Measurements from ENCODE around the gene TNRC6A. TPM values are rescaled to one million over a fixed set of nuclear protein-coding genes. Genes with fewer than 3 reads are reported as not detected.

TNRC6A gene
- total RNA-seq, 6 experiments from 2014 or later, result 17.0 to 38.4 (median 23.1) TPM

DNA sequence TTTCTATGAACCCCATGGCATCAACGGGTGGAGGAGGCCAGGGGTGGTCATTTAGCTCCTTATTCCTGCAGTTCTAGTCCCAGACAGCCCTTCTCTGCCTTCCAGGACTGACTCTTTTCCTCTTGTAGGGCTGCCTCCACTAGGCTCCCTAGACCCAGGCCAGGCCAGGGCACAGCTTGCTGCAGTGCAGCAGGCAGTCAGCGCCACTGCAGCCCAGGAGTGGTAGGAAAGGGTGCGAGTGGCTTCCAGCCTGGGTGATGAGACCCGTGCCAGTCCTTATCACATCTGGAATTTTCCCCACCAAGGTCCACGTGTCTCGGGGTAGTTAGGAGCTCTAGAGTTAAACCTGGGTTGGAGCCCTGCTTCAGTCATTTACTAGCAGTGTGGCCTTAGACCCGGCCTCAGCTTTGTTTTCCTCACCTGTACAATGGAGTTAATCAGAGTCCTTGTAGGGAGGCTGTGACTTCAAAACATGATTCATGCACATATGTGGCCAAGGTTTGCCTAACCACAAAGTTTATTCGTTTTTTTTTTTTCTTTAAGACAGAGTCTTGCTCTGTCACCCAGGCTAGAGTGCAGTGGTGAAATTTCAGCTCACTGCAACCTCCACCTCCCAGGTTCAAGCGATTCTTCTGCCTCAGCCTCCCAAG is 121.0 kb downstream of the TNRC6A start:
- WGBS (ENCODE audit: insufficient coverage, low coverage, low lambda C conversion rate, missing lambda C conversion rate), result 54% methylated on average over 4 of the region's 9 CpGs
- intact Hi-C loops (cut with DNase I), result no loop called here
- Histone ChIP-seq H3K36me3 (no peaks in the 10 kb centered on the region), H3K4me1 (no peaks in the 10 kb centered on the region), H3K9me3 (no peaks in the 10 kb centered on the region), H3K27ac (no peak overlapping the region), H3K4me3 (no peak overlapping the region), H3K27me3 (no peaks in the 10 kb centered on the region)
- DNase-seq, result no peak
- no peak for TF ChIP-seq POLR2A (IDR thresholded peaks at IDR 0.05)
- TF ChIP-seq, protein P1, sequence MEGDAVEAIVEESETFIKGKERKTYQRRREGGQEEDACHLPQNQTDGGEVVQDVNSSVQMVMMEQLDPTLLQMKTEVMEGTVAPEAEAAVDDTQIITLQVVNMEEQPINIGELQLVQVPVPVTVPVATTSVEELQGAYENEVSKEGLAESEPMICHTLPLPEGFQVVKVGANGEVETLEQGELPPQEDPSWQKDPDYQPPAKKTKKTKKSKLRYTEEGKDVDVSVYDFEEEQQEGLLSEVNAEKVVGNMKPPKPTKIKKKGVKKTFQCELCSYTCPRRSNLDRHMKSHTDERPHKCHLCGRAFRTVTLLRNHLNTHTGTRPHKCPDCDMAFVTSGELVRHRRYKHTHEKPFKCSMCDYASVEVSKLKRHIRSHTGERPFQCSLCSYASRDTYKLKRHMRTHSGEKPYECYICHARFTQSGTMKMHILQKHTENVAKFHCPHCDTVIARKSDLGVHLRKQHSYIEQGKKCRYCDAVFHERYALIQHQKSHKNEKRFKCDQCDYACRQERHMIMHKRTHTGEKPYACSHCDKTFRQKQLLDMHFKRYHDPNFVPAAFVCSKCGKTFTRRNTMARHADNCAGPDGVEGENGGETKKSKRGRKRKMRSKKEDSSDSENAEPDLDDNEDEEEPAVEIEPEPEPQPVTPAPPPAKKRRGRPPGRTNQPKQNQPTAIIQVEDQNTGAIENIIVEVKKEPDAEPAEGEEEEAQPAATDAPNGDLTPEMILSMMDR (IDR thresholded peaks at IDR 0.05), result no peak
- ATAC-seq, result no peak

DNA sequence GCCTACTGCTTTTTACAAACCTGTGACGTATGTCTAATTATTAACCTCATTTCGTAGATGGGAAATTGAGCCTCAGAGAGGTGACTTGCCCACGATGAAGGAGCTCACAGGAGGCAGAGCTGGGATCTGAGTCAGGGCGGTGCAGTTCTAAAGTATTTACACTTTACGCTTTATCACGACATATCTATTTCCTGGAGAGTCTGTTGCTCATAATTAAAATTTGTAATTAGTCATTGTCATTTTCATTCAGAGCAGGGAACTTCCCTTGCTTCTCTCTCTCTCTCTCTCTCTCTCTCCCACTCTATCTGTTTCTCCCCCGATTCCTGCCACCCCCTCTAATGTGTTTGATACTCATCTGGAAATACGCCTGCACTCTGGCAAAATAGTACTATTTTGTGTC is 122.2 kb downstream of the TNRC6A start:
- H3K27ac ChIP-seq, result no peak overlapping the region
- intact Hi-C loops (cut with DNase I), result no loop called here
- TF ChIP-seq, protein P1 (IDR thresholded peaks at IDR 0.05), result no peak
- no peak for TF ChIP-seq POLR2A (IDR thresholded peaks at IDR 0.05)
- WGBS (ENCODE audit: insufficient coverage, low coverage, low lambda C conversion rate, missing lambda C conversion rate), result 65% methylated on average over 8 of the region's 8 CpGs
- H3K36me3 ChIP-seq, result no peaks in the 10 kb centered on the region
- H3K4me1 ChIP-seq, result no peaks in the 10 kb centered on the region
- ATAC-seq, result no peak
- no peaks in the 10 kb centered on the region for H3K27me3 ChIP-seq
- H3K9me3 ChIP-seq, result no peaks in the 10 kb centered on the region
- no peak overlapping the region for H3K4me3 ChIP-seq
- no peak for DNase-seq

DNA sequence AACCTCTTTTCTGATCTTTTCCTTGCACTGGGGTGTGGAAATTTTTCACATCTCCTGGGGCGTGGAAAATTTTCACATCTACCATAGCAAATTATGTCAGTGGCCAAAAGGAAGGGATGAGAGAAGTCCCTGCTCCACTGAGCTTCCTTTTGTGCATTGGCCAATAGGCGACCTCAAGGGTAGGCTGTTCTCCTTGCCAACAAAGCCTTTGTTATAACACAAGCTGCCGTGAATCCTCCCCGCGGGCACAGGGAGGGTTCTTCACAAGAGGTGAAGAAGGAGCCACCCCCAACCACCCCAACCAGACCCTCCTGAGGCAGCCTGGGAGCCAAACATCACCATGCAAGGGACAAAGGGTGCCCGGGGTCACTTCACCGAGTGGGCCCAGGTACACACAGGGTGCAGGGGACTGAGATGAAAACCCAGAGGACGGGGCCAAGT is 122.8 kb downstream of the TNRC6A start:
- Histone ChIP-seq H3K4me3 (no peak overlapping the region), H3K27ac (no peak overlapping the region), H3K9me3 (no peaks in the 10 kb centered on the region), H3K36me3 (no peaks in the 10 kb centered on the region), H3K4me1 (no peaks in the 10 kb centered on the region), H3K27me3 (no peaks in the 10 kb centered on the region)
- DNase-seq (no peak), ATAC-seq (no peak)
- intact Hi-C loops (cut with DNase I), result no loop called here
- TF ChIP-seq POLR2A (IDR thresholded peaks at IDR 0.05), result no peak
- TF ChIP-seq, protein P1 (IDR thresholded peaks at IDR 0.05), result no peak
- WGBS (ENCODE audit: insufficient coverage, low coverage, low lambda C conversion rate, missing lambda C conversion rate), result 65% methylated on average over 7 of the region's 8 CpGs

DNA sequence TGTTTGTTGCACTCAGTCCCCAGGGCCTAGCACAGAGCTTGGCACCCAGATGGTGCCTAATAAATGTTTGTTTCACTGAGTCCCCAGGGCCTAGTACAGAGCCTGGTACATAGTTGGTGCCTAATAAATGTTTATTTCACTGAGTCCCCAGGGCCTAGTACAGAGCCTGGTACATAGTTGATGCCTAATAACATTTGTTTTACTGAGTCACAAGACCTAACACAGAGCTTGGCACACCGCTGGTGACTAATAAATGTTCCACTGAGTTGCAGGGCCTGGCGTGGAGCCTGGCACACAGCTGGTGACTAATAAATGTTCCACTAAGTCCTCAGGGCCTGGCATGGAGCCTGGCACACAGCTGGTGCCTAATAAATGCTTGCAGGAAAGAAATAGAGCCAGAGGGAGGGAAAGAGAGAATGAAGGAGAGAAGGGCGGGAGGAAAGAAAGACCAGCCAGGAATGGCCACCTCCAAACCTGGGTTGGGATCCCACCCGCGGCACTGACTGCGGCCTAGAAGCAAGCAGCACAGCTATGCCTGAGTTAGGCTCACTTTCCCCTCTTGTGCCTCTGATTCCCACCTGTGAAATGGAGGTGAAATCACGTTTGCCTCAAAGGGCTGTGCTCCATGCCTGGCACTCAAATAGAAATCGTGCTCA is 123.8 kb downstream of the TNRC6A start:
- H3K4me1 ChIP-seq, result no peaks in the 10 kb centered on the region
- ATAC-seq (no peak), DNase-seq (no peak)
- 73% methylated on average over 3 of the region's 8 CpGs for WGBS (ENCODE audit: insufficient coverage, low coverage, low lambda C conversion rate, missing lambda C conversion rate)
- intact Hi-C loops (cut with DNase I), result no loop called here
- TF ChIP-seq, protein P1 (IDR thresholded peaks at IDR 0.05), result no peak
- TF ChIP-seq POLR2A (IDR thresholded peaks at IDR 0.05), result no peak
- H3K36me3 ChIP-seq, result no peaks in the 10 kb centered on the region
- H3K27ac ChIP-seq, result no peak overlapping the region
- H3K4me3 ChIP-seq, result no peak overlapping the region
- no peaks in the 10 kb centered on the region for H3K9me3 ChIP-seq
- no peaks in the 10 kb centered on the region for H3K27me3 ChIP-seq

Data from right lobe of liver (tissue), 6 donors.